ENCODE measurements around the gene ATP13A4.

GRCh38 chr3:193546129-193546528, 8.6 kb downstream of the ATP13A4 start:
- TF ChIP-seq CTCF (IDR thresholded peaks at IDR 0.05) (no peak), POLR2A (IDR thresholded peaks at IDR 0.05) (no peak)
